Osteocyte (in vitro differentiated cells): Measurements from ENCODE around the gene U2SURP. TPM values are rescaled to one million over a fixed set of nuclear protein-coding genes. Genes with fewer than 3 reads are reported as not detected.
"Not testable (repeated sequence)": the region's sequence is repeated elsewhere in the genome, so short reads cannot be mapped to it uniquely, and the experiment has no call there.

Experiments
- DNase-seq: peaks from one replicate; pipeline ENCODE4 v3.0.0; 2021; ENCODE audit warnings: mixed read lengths; ENCODE audit not compliant: unreplicated experiment; ENCODE audit errors: extremely low spot score
- H3K27ac Mint-ChIP-seq: one replicate; pipeline ENCODE4 v1.8.0; 2021; ENCODE audit warnings: mild to moderate bottlenecking, mixed read lengths; ENCODE audit not compliant: unreplicated experiment
- H3K27me3 Mint-ChIP-seq: one replicate; pipeline ENCODE4 v1.8.0; 2021; ENCODE audit warnings: mixed read lengths; ENCODE audit not compliant: unreplicated experiment
- H3K36me3 Mint-ChIP-seq: one replicate; pipeline ENCODE4 v1.8.0; 2021; ENCODE audit warnings: mixed read lengths; ENCODE audit not compliant: unreplicated experiment
- H3K4me1 Mint-ChIP-seq: one replicate; pipeline ENCODE4 v1.8.0; 2021; ENCODE audit warnings: mixed read lengths; ENCODE audit not compliant: unreplicated experiment
- H3K4me3 Mint-ChIP-seq: one replicate; pipeline ENCODE4 v1.8.0; 2021; ENCODE audit warnings: mild to moderate bottlenecking, moderate library complexity, mixed read lengths; ENCODE audit not compliant: unreplicated experiment
- H3K9me3 Mint-ChIP-seq: one replicate; pipeline ENCODE4 v1.8.0; 2021; ENCODE audit warnings: mixed read lengths; ENCODE audit not compliant: unreplicated experiment
- total RNA-seq: library from RNA; stranded (reverse); gene quantifications from 2 replicates; pipeline ENCODE4 v1.2.1, GENCODE V29; 2021
- TF ChIP-seq, protein P1 (sequence below): fragments of 200-600 bp; sonication (generic); IDR thresholded peaks from 2 replicates; pipeline ENCODE4 v1.5.0; 2021; ENCODE audit warnings: antibody characterized with exemption, mild to moderate bottlenecking, moderate library complexity

The U2SURP gene
- total RNA-seq, 1 donor from 2014 or later: 88.8 TPM

DNA sequence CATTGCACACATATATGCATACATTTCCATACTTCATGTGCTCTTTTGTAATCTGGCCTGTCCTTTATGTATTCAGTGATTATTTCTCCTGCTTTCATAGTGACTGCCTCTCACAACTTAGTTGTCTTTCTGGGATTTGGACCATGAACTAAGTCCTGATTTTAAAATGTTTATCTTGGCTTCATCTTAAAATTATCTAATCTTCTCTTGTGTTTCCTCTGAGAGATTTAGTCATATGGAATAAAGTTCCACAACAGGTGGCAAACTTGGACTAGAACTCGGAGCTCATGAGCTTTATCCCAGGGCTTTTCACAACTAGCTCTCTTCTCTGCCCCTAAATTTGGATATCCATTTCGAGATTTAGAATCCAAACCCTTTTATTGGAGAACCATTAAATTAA, 44.3 kb downstream of the U2SURP start:
- H3K27ac Mint-ChIP-seq: no peak overlapping the region
- H3K9me3 Mint-ChIP-seq: no peaks in the 10 kb centered on the region
- H3K4me1 Mint-ChIP-seq: no peaks in the 10 kb centered on the region
- DNase-seq: no peak
- TF ChIP-seq, protein P1, sequence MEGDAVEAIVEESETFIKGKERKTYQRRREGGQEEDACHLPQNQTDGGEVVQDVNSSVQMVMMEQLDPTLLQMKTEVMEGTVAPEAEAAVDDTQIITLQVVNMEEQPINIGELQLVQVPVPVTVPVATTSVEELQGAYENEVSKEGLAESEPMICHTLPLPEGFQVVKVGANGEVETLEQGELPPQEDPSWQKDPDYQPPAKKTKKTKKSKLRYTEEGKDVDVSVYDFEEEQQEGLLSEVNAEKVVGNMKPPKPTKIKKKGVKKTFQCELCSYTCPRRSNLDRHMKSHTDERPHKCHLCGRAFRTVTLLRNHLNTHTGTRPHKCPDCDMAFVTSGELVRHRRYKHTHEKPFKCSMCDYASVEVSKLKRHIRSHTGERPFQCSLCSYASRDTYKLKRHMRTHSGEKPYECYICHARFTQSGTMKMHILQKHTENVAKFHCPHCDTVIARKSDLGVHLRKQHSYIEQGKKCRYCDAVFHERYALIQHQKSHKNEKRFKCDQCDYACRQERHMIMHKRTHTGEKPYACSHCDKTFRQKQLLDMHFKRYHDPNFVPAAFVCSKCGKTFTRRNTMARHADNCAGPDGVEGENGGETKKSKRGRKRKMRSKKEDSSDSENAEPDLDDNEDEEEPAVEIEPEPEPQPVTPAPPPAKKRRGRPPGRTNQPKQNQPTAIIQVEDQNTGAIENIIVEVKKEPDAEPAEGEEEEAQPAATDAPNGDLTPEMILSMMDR: no peak
- H3K36me3 Mint-ChIP-seq: peaks cover 34% of the 10 kb centered on the region
- H3K4me3 Mint-ChIP-seq: no peak overlapping the region
- no peaks in the 10 kb centered on the region for H3K27me3 Mint-ChIP-seq

DNA sequence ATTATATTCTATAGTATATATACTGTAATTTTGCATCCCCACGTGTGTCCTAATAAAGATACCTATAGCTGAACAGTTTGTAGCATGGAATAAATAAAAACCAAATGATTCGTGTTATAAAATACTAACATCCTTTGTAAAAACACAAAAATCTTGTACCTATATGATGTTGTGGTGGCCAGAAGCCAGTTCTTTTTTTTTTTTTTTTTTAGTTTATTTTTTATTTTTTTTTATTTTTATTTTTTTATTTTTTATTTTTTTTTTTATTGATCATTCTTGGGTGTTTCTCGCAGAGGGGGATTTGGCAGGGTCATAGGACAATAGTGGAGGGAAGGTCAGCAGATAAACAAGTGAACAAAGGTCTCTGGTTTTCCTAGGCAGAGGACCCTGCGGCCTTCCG, 44.7 kb downstream of the U2SURP start:
- H3K4me1 Mint-ChIP-seq: not testable (repeated sequence)

GRCh38 chr3:143054011-143054410, 52.6 kb downstream of the U2SURP start:
- TF ChIP-seq, protein P1: no peak
- Mint-ChIP-seq H3K27ac (no peak overlapping the region), H3K9me3 (no peaks in the 10 kb centered on the region), H3K4me1 (no peaks in the 10 kb centered on the region), H3K36me3 (peaks cover 53% of the 10 kb centered on the region), H3K4me3 (no peak overlapping the region), H3K27me3 (no peaks in the 10 kb centered on the region)
- DNase-seq: no peak

More for the DNA sequence above, 44.7 kb downstream of the U2SURP start:
- not testable (repeated sequence) for H3K4me3 Mint-ChIP-seq, DNase-seq, H3K9me3 Mint-ChIP-seq, H3K27ac Mint-ChIP-seq, H3K27me3 Mint-ChIP-seq
- H3K36me3 Mint-ChIP-seq: peaks cover 38% of the 10 kb centered on the region

DNA sequence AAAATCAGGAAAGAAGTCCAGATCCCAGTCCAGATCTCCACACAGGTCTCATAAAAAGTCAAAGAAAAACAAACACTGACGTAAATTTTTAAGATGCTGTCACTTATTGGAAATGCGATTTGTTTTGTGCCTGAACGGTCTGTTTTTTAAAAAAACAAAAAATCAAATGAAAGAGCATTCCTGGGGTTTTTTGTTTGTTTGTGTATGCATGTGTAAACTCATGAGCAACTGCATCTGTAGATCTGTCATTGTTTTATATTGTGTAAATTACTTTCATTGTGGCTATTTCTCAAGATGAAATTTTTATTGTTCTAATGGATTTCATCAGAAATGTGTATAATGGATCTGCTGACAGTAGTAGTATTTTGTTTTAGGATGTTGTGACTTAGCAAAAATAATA, 55.0 kb downstream of the U2SURP start:
- Mint-ChIP-seq H3K4me1 (no peaks in the 10 kb centered on the region), H3K27ac (no peak overlapping the region), H3K4me3 (no peak overlapping the region), H3K27me3 (no peaks in the 10 kb centered on the region), H3K9me3 (no peaks in the 10 kb centered on the region), H3K36me3 (peaks cover 49% of the 10 kb centered on the region)
- TF ChIP-seq, protein P1: no peak
- DNase-seq: no peak

DNA sequence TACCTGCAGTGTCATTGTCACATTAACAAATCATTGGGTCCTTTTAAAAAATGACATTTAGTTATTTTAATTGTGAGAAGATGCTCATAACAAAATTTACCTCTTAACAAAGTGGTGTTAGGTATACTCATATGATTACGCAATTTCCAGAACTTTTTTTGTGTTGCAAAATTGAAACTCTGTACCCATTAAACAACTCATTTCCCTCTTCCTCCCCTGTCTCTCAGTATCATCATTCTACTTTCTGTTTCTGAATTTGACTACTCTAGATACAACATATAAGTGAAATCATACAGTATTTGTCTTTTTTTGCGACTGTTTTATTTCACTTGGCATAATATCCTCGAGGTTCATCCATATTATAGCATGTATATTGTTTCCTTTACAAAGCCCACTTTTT, 59.5 kb downstream of the U2SURP start:
- TF ChIP-seq, protein P1: no peak
- Mint-ChIP-seq H3K4me3 (no peak overlapping the region), H3K36me3 (peaks cover 32% of the 10 kb centered on the region), H3K9me3 (no peaks in the 10 kb centered on the region), H3K27me3 (no peaks in the 10 kb centered on the region), H3K4me1 (no peaks in the 10 kb centered on the region), H3K27ac (no peak overlapping the region)
- no peak for DNase-seq

DNA sequence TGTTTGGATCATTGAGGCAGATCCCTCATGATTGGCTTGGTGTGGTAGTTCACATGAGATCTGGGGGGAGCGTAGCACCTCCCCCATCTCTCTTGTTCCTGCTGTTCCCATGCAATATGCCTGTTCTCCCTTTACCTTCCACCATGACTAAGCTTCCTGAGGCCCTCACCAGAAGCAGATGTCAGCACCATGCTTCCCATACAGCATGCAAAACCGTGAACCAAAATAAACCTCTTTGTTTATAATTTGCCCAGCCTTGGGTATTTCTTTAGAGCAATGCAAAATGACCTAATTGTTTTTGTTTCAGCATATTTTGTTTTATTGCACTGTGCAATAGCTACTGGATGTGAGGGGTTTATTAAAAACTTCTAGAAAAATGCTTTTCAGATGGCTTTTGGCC, 61.6 kb downstream of the U2SURP start:
- H3K4me1 Mint-ChIP-seq: no peaks in the 10 kb centered on the region
- H3K27ac Mint-ChIP-seq: no peak overlapping the region
- H3K27me3 Mint-ChIP-seq: no peaks in the 10 kb centered on the region
- H3K9me3 Mint-ChIP-seq: no peaks in the 10 kb centered on the region
- no peak overlapping the region for H3K4me3 Mint-ChIP-seq
- DNase-seq: no peak
- TF ChIP-seq, protein P1: no peak
- peaks cover 20% of the 10 kb centered on the region for H3K36me3 Mint-ChIP-seq
